ENCODE results near the gene KCNK15.
"Not testable (repeated sequence)": the region's sequence is repeated elsewhere in the genome, so short reads cannot be mapped to it uniquely, and the experiment has no call there.

KCNK15 gene

GRCh38 chr20:44759595-44759994 is 13.9 kb downstream of the KCNK15 start:
- DNase-seq: no peak

- no peak for DNase-seq
Observed at GRCh38 chr20:44761423-44761822, 15.8 kb downstream of the KCNK15 start.

GRCh38 chr20:44762466-44763140 is 16.9 kb downstream of the KCNK15 start:
- DNase-seq: no peak

GRCh38 chr20:44763798-44764197 is 18.1 kb downstream of the KCNK15 start:
- DNase-seq: not testable (repeated sequence)

- no peak for DNase-seq
Observed at GRCh38 chr20:44765091-44765490, 19.4 kb downstream of the KCNK15 start.

GRCh38 chr20:44765701-44766347 is 20.2 kb downstream of the KCNK15 start:
- DNase-seq: no peak

- no peak for DNase-seq
Observed at GRCh38 chr20:44768256-44768655, 22.6 kb downstream of the KCNK15 start.

GRCh38 chr20:44768854-44769480 is 23.3 kb downstream of the KCNK15 start:
- no peak for DNase-seq

GRCh38 chr20:44769481-44769863 is 23.8 kb downstream of the KCNK15 start:
- no peak for DNase-seq

- no peak for DNase-seq
Observed at GRCh38 chr20:44770484-44771171, 25.0 kb downstream of the KCNK15 start.

- DNase-seq: no peak
Observed at GRCh38 chr20:44771172-44771535, 25.5 kb downstream of the KCNK15 start.

GRCh38 chr20:44772636-44773035 is 27.0 kb downstream of the KCNK15 start:
- no peak for DNase-seq

GRCh38 chr20:44773070-44773829 is 27.6 kb downstream of the KCNK15 start:
- DNase-seq: no peak

GRCh38 chr20:44776980-44777379 is 31.3 kb downstream of the KCNK15 start:
- no peak for DNase-seq

- DNase-seq: peak; percentile 44
Observed at GRCh38 chr20:44780226-44780625, 34.6 kb downstream of the KCNK15 start.

GRCh38 chr20:44781118-44781517 is 35.5 kb downstream of the KCNK15 start:
- DNase-seq: no peak

GRCh38 chr20:44781791-44782190 is 36.1 kb downstream of the KCNK15 start:
- no peak for DNase-seq

- DNase-seq: no peak
Observed at GRCh38 chr20:44784688-44785087, 39.0 kb downstream of the KCNK15 start.

GRCh38 chr20:44785768-44786167 is 40.1 kb downstream of the KCNK15 start:
- peak; percentile 23 for DNase-seq

GRCh38 chr20:44787299-44787698 is 41.6 kb downstream of the KCNK15 start:
- no peak for DNase-seq

- no peak for DNase-seq
Observed at GRCh38 chr20:44788706-44789456, 43.2 kb downstream of the KCNK15 start.

All from femur (tissue), 1 donor.